Measurements from ENCODE around the gene APBA1.

DNA sequence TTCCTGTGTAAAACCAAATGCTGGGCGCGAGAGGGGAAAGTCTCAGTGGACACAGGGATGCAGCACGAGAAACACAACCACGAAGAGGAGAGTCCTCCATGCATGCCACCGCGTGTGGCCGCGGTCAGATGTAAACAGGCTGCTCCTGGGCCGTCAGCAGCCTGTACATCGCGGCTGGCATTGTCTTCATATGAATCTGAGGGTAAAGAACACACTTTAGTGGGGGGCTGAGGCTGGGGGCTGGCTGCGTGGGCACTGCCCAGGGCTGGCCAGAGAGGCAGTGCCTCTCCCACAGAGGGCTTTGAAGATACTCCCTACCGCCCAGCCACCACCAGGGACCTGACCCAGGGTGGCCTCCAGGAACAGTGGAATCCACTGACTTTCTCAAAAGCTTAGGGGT, 241.0 kb downstream of the APBA1 start:
- TF ChIP-seq, protein P1, sequence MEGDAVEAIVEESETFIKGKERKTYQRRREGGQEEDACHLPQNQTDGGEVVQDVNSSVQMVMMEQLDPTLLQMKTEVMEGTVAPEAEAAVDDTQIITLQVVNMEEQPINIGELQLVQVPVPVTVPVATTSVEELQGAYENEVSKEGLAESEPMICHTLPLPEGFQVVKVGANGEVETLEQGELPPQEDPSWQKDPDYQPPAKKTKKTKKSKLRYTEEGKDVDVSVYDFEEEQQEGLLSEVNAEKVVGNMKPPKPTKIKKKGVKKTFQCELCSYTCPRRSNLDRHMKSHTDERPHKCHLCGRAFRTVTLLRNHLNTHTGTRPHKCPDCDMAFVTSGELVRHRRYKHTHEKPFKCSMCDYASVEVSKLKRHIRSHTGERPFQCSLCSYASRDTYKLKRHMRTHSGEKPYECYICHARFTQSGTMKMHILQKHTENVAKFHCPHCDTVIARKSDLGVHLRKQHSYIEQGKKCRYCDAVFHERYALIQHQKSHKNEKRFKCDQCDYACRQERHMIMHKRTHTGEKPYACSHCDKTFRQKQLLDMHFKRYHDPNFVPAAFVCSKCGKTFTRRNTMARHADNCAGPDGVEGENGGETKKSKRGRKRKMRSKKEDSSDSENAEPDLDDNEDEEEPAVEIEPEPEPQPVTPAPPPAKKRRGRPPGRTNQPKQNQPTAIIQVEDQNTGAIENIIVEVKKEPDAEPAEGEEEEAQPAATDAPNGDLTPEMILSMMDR (IDR thresholded peaks at IDR 0.05), result no peak
- no peak for TF ChIP-seq EZH2 (IDR thresholded peaks at IDR 0.05)

All from neural progenitor cell (in vitro differentiated cells).